ENCODE results near the gene FAM222A.

GRCh38 chr12:109740694-109741245 lies 27.1 kb downstream of the FAM222A start:
- no peak for TF ChIP-seq YY1 (IDR thresholded peaks at IDR 0.05; ENCODE audit: insufficient read depth, insufficient read length)
- TF ChIP-seq SUZ12 (IDR thresholded peaks at IDR 0.05; ENCODE audit: extremely low read depth, insufficient read depth, insufficient read length) = no peak
- no peak for TF ChIP-seq ZNF274 (IDR thresholded peaks at IDR 0.05; ENCODE audit: low read depth, low read length)

Measured in NT2/D1 (cell line).